ENCODE results near the gene ATP11A.

Gene ATP11A

GRCh38 chr13:112741185-112741755 is 51.4 kb downstream of the ATP11A start:
- no peak for DNase-seq (ENCODE audit: low read depth in 2 of 2, low spot score in 1 of 2)

GRCh38 chr13:112741835-112742570 is 52.2 kb downstream of the ATP11A start:
- DNase-seq (ENCODE audit: low read depth in 2 of 2, low spot score in 1 of 2), result no peak

GRCh38 chr13:112742583-112742982 is 52.7 kb downstream of the ATP11A start:
- no peak for DNase-seq (ENCODE audit: low read depth in 2 of 2, low spot score in 1 of 2)

GRCh38 chr13:112743451-112744167 is 53.8 kb downstream of the ATP11A start:
- no peak for DNase-seq (ENCODE audit: low read depth in 2 of 2, low spot score in 1 of 2)

- DNase-seq (ENCODE audit: low read depth in 2 of 2, low spot score in 1 of 2), result no peak
Observed at GRCh38 chr13:112744168-112745021, 54.6 kb downstream of the ATP11A start.

GRCh38 chr13:112746044-112746443 is 56.2 kb downstream of the ATP11A start:
- DNase-seq (ENCODE audit: low read depth in 2 of 2, low spot score in 1 of 2), result no peak

GRCh38 chr13:112747256-112747655 is 57.4 kb downstream of the ATP11A start:
- no peak for DNase-seq (ENCODE audit: low read depth in 2 of 2, low spot score in 1 of 2)

GRCh38 chr13:112748947-112749735 is 59.3 kb downstream of the ATP11A start:
- no peak for DNase-seq (ENCODE audit: low read depth in 2 of 2, low spot score in 1 of 2)

- DNase-seq (ENCODE audit: low read depth in 2 of 2, low spot score in 1 of 2), result no peak
Observed at GRCh38 chr13:112750570-112750969, 60.7 kb downstream of the ATP11A start.

GRCh38 chr13:112751617-112752016 is 61.8 kb downstream of the ATP11A start:
- no peak for DNase-seq (ENCODE audit: low read depth in 2 of 2, low spot score in 1 of 2)

- no peak for DNase-seq (ENCODE audit: low read depth in 2 of 2, low spot score in 1 of 2)
Observed at GRCh38 chr13:112752211-112752610, 62.4 kb downstream of the ATP11A start.

GRCh38 chr13:112752711-112753541 is 63.1 kb downstream of the ATP11A start:
- DNase-seq (ENCODE audit: low read depth in 2 of 2, low spot score in 1 of 2), result no peak

- DNase-seq (ENCODE audit: low read depth in 2 of 2, low spot score in 1 of 2), result no peak
Observed at GRCh38 chr13:112753833-112754232, 64.0 kb downstream of the ATP11A start.

- DNase-seq (ENCODE audit: low read depth in 2 of 2, low spot score in 1 of 2), result no peak
Observed at GRCh38 chr13:112754281-112755025, 64.6 kb downstream of the ATP11A start.

GRCh38 chr13:112755331-112755730 is 65.5 kb downstream of the ATP11A start:
- DNase-seq (ENCODE audit: low read depth in 2 of 2, low spot score in 1 of 2), result no peak

- DNase-seq (ENCODE audit: low read depth in 2 of 2, low spot score in 1 of 2), result no peak
Observed at GRCh38 chr13:112756081-112756480, 66.2 kb downstream of the ATP11A start.

- DNase-seq (ENCODE audit: low read depth in 2 of 2, low spot score in 1 of 2), result no peak
Observed at GRCh38 chr13:112756511-112756966, 66.7 kb downstream of the ATP11A start.

- DNase-seq (ENCODE audit: low read depth in 2 of 2, low spot score in 1 of 2), result no peak
Observed at GRCh38 chr13:112756967-112757758, 67.3 kb downstream of the ATP11A start.

Data from stimulated activated CD8-positive, alpha-beta memory T cell treated with anti-CD3 and anti-CD28 coated beads, Interleukin-4, amount 100 ng/mL, for 1 hour (primary cell).